HepG2 (cell line): ENCODE results near the gene SUSD6. TPM values are rescaled to one million over a fixed set of nuclear protein-coding genes. Genes with fewer than 3 reads are reported as not detected.

Experiments
- ATAC-seq: fragments of 200-7000 bp; cut with Tn5 transposase; 3 replicates; pipeline ENCODE4 v1.9.1; 2020; ENCODE audit warnings: mild to moderate bottlenecking, moderate library complexity
- BruUV-seq: library from RNA; stranded (reverse); fragments of 400-500 nt; replicated peaks from 2 replicates; lab custom pipeline; 2021; lab: Mats Ljungman, UMichigan
- CTCF ChIA-PET: fragments of 300-600 bp; formaldehyde crosslinking; extraction: SDS; loops from one replicate; lab custom pipeline; 2021; ENCODE audit warnings: low total read pairs, inconsistent platforms, low intra/inter-chr PET ratio; lab: Yijun Ruan, JAX
- POLR2A ChIA-PET: fragments of 350-600 bp; sonication (Branson Sonifier 250); formaldehyde crosslinking; loops from one replicate; lab custom pipeline; 2020; ENCODE audit warnings: antibody characterized with exemption, inconsistent platforms; lab: Yijun Ruan, JAX
- DNase-seq: peaks from one replicate; pipeline ENCODE4 v3.0.0-alpha.2; 2015; ENCODE audit warnings: low spot score
- FAIRE-seq: peaks from 3 replicates; lab custom pipeline; 2011; peaks lifted over from hg19 to GRCh38; lab: Jason Lieb, UNC
- H2AFZ ChIP-seq: one replicate; pipeline ENCODE4 v1.6.1; 2011; ENCODE audit warnings: low read length, inconsistent platforms
- H3K27ac ChIP-seq: fragments of 300-600 bp; 3 replicates; pipeline ENCODE4 v1.8.0; 2011; ENCODE audit warnings: mixed run types, mild to moderate bottlenecking, mixed read lengths, low read length, inconsistent platforms; ENCODE audit not compliant: insufficient read depth; ENCODE audit errors: extremely low read length
- H3K27me3 ChIP-seq, 2 experiments: fragments of 200-600 bp in 1 of 2; 2 replicates in 1 of 2; 3 replicates in 1 of 2; pipeline versions ENCODE4 v1.6.0 to v1.8.0; 2011; ENCODE audit warnings: low read length in 2 of 2, mild to moderate bottlenecking in 2 of 2, moderate library complexity in 2 of 2, inconsistent platforms in 1 of 2; ENCODE audit not compliant: insufficient read depth in 2 of 2, control insufficient read depth in 1 of 2
- H3K36me3 ChIP-seq, 2 experiments: fragments of 200-600 bp in 1 of 2; replicated peaks in 1 of 2; 2 replicates in 1 of 2; 3 replicates in 1 of 2; pipeline versions ENCODE4 v1.5.1 to v1.8.0; 2011; ENCODE audit warnings: low read length in 2 of 2, inconsistent platforms in 1 of 2; ENCODE audit not compliant: insufficient read depth in 2 of 2, control insufficient read depth in 1 of 2
- H3K4me1 ChIP-seq: 2 replicates; pipeline ENCODE4 v1.5.1; 2012; ENCODE audit warnings: low read length, inconsistent platforms; ENCODE audit not compliant: insufficient read depth
- H3K4me2 ChIP-seq: 2 replicates; pipeline ENCODE4 v1.6.0; 2011; ENCODE audit warnings: low read depth, low read length, inconsistent platforms
- H3K4me3 ChIP-seq, 3 experiments: fragments of 200-600 bp in 1 of 3; sonication (generic), shearing (Covaris generic) in 1 of 3; replicated peaks in 1 of 3; 2 replicates each; pipeline ENCODE4 v1.5.1; 2011 to 2016; ENCODE audit warnings: low read length in 3 of 3, inconsistent platforms in 2 of 3, low read depth in 2 of 3, mild to moderate bottlenecking in 2 of 3, control low read depth in 1 of 3, mixed read lengths in 1 of 3; ENCODE audit not compliant: insufficient read depth in 1 of 3
- H3K79me2 ChIP-seq: one replicate; pipeline ENCODE4 v1.6.1; 2011; ENCODE audit warnings: low read length, inconsistent platforms; ENCODE audit not compliant: insufficient read depth
- H3K9ac ChIP-seq: 2 replicates; pipeline ENCODE4 v1.6.0; 2011; ENCODE audit warnings: mild to moderate bottlenecking, low read depth, low read length, inconsistent platforms; ENCODE audit not compliant: insufficient read depth
- H3K9me3 ChIP-seq: 2 replicates; pipeline ENCODE4 v1.5.1; 2012; ENCODE audit warnings: mild to moderate bottlenecking, low read length
- H4K20me1 ChIP-seq: 2 replicates; pipeline ENCODE4 v1.6.0; 2011; ENCODE audit warnings: inconsistent platforms, mild to moderate bottlenecking, low read length, moderate library complexity; ENCODE audit not compliant: insufficient read depth
- CBFB ChIP-seq: sonication (generic); formaldehyde crosslinking; IDR thresholded peaks from 2 replicates; pipeline ENCODE4 v1.4.0; 2020; ENCODE audit warnings: missing genetic modification reagents
- CSRNP2 ChIP-seq: sonication (generic); formaldehyde crosslinking; conservative IDR thresholded peaks from 2 replicates; pipeline ENCODE4 v1.8.0; 2022; ENCODE audit warnings: low read depth, missing genetic modification reagents
- HIVEP1 ChIP-seq: sonication (generic); formaldehyde crosslinking; IDR thresholded peaks from 2 replicates; pipeline ENCODE4 v1.4.0; 2020; ENCODE audit warnings: mild to moderate bottlenecking, missing genetic modification reagents
- JUND ChIP-seq: sonication (generic); formaldehyde crosslinking; IDR thresholded peaks from 2 replicates; pipeline ENCODE4 v1.8.0; 2022; ENCODE audit warnings: mild to moderate bottlenecking, missing genetic modification reagents
- MLLT10 ChIP-seq: sonication (generic); formaldehyde crosslinking; IDR thresholded peaks from 2 replicates; pipeline ENCODE4 v1.4.0; 2020; ENCODE audit warnings: missing genetic modification reagents
- ZNF17 ChIP-seq: sonication (generic); formaldehyde crosslinking; IDR thresholded peaks from 2 replicates; pipeline ENCODE4 v1.5.0; 2020; ENCODE audit warnings: mild to moderate bottlenecking, missing genetic modification reagents
- ZNF253 ChIP-seq: sonication (generic); formaldehyde crosslinking; IDR thresholded peaks from 2 replicates; pipeline ENCODE4 v1.8.0; 2022; ENCODE audit warnings: mild to moderate bottlenecking, missing genetic modification reagents, borderline replicate concordance
- ZNF280D ChIP-seq: sonication (generic); formaldehyde crosslinking; IDR thresholded peaks from 2 replicates; pipeline ENCODE4 v1.5.1; 2020; ENCODE audit warnings: mild to moderate bottlenecking, missing genetic modification reagents
- ZNF317 ChIP-seq: sonication (generic); formaldehyde crosslinking; IDR thresholded peaks from 2 replicates; pipeline ENCODE4 v1.5.0; 2020; ENCODE audit warnings: mild to moderate bottlenecking, missing genetic modification reagents
- ZNF556 ChIP-seq: sonication (generic); formaldehyde crosslinking; IDR thresholded peaks from 2 replicates; pipeline ENCODE4 v1.4.0; 2020; ENCODE audit warnings: mild to moderate bottlenecking, missing genetic modification reagents, borderline replicate concordance
- ZNF564 ChIP-seq: sonication (generic); formaldehyde crosslinking; IDR thresholded peaks from 2 replicates; pipeline ENCODE4 v1.8.1; 2023; ENCODE audit warnings: mild to moderate bottlenecking, missing genetic modification reagents
- ZNF7 ChIP-seq: IDR thresholded peaks from 2 replicates; pipeline ENCODE4 v1.6.1; 2016; ENCODE audit warnings: missing biosample characterization, missing genetic modification reagents
- WGBS: methylation state at CpG from one replicate; pipeline ENCODE4 v1.1.6; 2017; ENCODE audit warnings: low lambda C conversion rate; 5-methylcytosine and 5-hydroxymethylcytosine counted together
- in situ Hi-C: cut with HindIII; loops from 2 replicates; pipeline ENCODE4 v1.10.0; 2017; ENCODE audit warnings: low pct_unique_long_range_greater_than_20kb; ENCODE audit not compliant: extremely low pct_ligation_motif_present
- intact Hi-C: fragments of 100-400 bp; cut with micrococcal nuclease; formaldehyde crosslinking; loops from one replicate; pipeline ENCODE4 v1.10.0; 2022; ENCODE audit not compliant: unreplicated experiment
- polyA plus RNA-seq, 8 experiments: library from polyadenylated mRNA; depleted of rRNA in 3 of 8; stranded (reverse) in 7 of 8; unstranded in 1 of 8; fragments of >200 nt; fragmentation: Illumina TruSeq in 4 of 8; extraction: Trizol in 4 of 8; gene quantifications; 2 replicates each; pipeline versions ENCODE4 v1.2.1 to v1.2.3, GENCODE V29; 2011 to 2016; ENCODE audit warnings: low read depth in 4 of 8, missing spikeins in 1 of 8, mixed read lengths in 1 of 8; ENCODE audit not compliant: insufficient read depth in 1 of 8
- total RNA-seq, 5 experiments: library from RNA; depleted of rRNA; stranded (reverse); fragments of >200 nt; fragmentation: Illumina TruSeq; extraction: Trizol; gene quantifications; 2 replicates each; pipeline ENCODE4 v1.2.3, GENCODE V29; 2016; ENCODE audit warnings: low read depth in 1 of 5
- TF ChIP-seq, protein P1 (sequence below): sonication (generic); IDR thresholded peaks from 2 replicates; pipeline ENCODE4 v1.6.1; 2016; ENCODE audit warnings: low read depth, borderline replicate concordance
- TF ChIP-seq, protein P2 (sequence below): sonication (generic); formaldehyde crosslinking; IDR thresholded peaks from 2 replicates; pipeline ENCODE4 v1.4.0; 2020; ENCODE audit warnings: missing genetic modification reagents, borderline replicate concordance
- TF ChIP-seq, protein P3 (sequence below): sonication (generic); formaldehyde crosslinking; IDR thresholded peaks from 2 replicates; pipeline ENCODE4 v1.4.0; 2020; ENCODE audit warnings: mild to moderate bottlenecking, low read depth, missing genetic modification reagents

The SUSD6 gene
- total and polyA plus RNA-seq, 2 of the 13 experiments (the other 11 are each of a cell fraction or from before 2014, with no cell fraction given), result 7.2 to 7.4 TPM

DNA sequence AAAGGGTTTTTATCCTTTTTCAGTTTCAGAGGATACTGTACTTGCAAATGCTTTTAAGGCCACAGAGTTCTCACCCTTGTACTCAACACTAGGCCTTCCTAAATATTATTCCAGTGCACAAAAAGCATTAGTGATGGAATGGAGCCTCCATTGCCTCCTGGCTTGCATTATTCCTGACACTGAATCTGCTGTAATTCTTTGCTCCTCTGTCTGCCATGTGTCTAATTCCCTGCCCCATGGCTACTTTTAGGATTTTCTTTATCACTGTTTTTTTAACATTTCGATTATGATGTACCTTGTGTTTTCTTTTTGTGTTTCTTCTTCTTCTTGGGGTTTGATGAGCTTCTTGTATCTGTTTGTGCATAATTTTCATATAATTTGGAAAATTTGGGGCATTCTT, 29.5 kb downstream of the SUSD6 start:
- CTCF ChIA-PET, result no interaction called here
- Histone ChIP-seq H3K36me3 (no peaks in the 10 kb centered on the region), H3K4me3 (no peak overlapping the region), H3K4me1 (peaks cover 57% of the 10 kb centered on the region), H3K9me3 (peaks cover 8% of the 10 kb centered on the region), H2AFZ (no peak overlapping the region), H3K9ac (no peak overlapping the region), H4K20me1 (no peaks in the 10 kb centered on the region), H3K27me3 (no peaks in the 10 kb centered on the region), H3K27ac (no peak overlapping the region), H3K79me2 (peaks cover 16% of the 10 kb centered on the region), H3K4me2 (no peak overlapping the region)
- in situ Hi-C loops (no loop called here), intact Hi-C loops (no loop called here)
- no peak for FAIRE-seq
- 89% methylated on average over 1 of the region's 1 CpG for WGBS
- POLR2A ChIA-PET, result no interaction called here
- BruUV-seq, result no TSS peak
- DNase-seq, result no peak
- no peak for ATAC-seq
- TF ChIP-seq ZNF253 (CRISPR knock-in tag) (no peak), CSRNP2 (CRISPR knock-in tag) (no peak), CBFB (CRISPR knock-in tag) (no peak), JUND (CRISPR knock-in tag) (no peak), MLLT10 (CRISPR knock-in tag) (no peak), ZNF556 (no peak), ZNF17 (CRISPR knock-in tag) (no peak), ZNF280D (CRISPR knock-in tag) (0 out of 2 replicates have a peak, but pooled peaks have one; percentile 39), ZNF317 (CRISPR knock-in tag) (peak; percentile 100), ZNF7 (0 out of 2 replicates have a peak, but pooled peaks have one; percentile 14), ZNF564 (CRISPR knock-in tag) (no peak), HIVEP1 (CRISPR knock-in tag) (no peak)
- TF ChIP-seq, protein P1, sequence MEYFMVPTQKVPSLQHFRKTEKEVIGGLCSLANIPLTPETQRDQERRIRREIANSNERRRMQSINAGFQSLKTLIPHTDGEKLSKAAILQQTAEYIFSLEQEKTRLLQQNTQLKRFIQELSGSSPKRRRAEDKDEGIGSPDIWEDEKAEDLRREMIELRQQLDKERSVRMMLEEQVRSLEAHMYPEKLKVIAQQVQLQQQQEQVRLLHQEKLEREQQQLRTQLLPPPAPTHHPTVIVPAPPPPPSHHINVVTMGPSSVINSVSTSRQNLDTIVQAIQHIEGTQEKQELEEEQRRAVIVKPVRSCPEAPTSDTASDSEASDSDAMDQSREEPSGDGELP, result no peak
- TF ChIP-seq, protein P2, sequence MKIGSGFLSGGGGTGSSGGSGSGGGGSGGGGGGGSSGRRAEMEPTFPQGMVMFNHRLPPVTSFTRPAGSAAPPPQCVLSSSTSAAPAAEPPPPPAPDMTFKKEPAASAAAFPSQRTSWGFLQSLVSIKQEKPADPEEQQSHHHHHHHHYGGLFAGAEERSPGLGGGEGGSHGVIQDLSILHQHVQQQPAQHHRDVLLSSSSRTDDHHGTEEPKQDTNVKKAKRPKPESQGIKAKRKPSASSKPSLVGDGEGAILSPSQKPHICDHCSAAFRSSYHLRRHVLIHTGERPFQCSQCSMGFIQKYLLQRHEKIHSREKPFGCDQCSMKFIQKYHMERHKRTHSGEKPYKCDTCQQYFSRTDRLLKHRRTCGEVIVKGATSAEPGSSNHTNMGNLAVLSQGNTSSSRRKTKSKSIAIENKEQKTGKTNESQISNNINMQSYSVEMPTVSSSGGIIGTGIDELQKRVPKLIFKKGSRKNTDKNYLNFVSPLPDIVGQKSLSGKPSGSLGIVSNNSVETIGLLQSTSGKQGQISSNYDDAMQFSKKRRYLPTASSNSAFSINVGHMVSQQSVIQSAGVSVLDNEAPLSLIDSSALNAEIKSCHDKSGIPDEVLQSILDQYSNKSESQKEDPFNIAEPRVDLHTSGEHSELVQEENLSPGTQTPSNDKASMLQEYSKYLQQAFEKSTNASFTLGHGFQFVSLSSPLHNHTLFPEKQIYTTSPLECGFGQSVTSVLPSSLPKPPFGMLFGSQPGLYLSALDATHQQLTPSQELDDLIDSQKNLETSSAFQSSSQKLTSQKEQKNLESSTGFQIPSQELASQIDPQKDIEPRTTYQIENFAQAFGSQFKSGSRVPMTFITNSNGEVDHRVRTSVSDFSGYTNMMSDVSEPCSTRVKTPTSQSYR (CRISPR knock-in tag), result no peak
- TF ChIP-seq, protein P3, sequence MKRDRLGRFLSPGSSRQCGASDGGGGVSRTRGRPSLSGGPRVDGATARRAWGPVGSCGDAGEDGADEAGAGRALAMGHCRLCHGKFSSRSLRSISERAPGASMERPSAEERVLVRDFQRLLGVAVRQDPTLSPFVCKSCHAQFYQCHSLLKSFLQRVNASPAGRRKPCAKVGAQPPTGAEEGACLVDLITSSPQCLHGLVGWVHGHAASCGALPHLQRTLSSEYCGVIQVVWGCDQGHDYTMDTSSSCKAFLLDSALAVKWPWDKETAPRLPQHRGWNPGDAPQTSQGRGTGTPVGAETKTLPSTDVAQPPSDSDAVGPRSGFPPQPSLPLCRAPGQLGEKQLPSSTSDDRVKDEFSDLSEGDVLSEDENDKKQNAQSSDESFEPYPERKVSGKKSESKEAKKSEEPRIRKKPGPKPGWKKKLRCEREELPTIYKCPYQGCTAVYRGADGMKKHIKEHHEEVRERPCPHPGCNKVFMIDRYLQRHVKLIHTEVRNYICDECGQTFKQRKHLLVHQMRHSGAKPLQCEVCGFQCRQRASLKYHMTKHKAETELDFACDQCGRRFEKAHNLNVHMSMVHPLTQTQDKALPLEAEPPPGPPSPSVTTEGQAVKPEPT (CRISPR knock-in tag), result no peak
